ENCODE results near the gene TSPAN1. TPM values are rescaled to one million over a fixed set of nuclear protein-coding genes. Genes with fewer than 3 reads are reported as not detected.

The TSPAN1 gene
- total RNA-seq, 1 donor from 2014 or later = 1.1 TPM

- no peaks in the 10 kb centered on the region for H3K9me3 Mint-ChIP-seq (ENCODE audit: unreplicated experiment)
- H3K36me3 Mint-ChIP-seq (ENCODE audit: low read depth, unreplicated experiment) = no peaks in the 10 kb centered on the region
- H3K4me3 Mint-ChIP-seq (ENCODE audit: unreplicated experiment) = no peak overlapping the region
- no peaks in the 10 kb centered on the region for H3K27me3 Mint-ChIP-seq (ENCODE audit: unreplicated experiment)
- DNase-seq (ENCODE audit: low spot score) = no peak
- H3K27ac Mint-ChIP-seq (ENCODE audit: unreplicated experiment) = no peak overlapping the region
- peaks cover 4% of the 10 kb centered on the region for H3K4me1 Mint-ChIP-seq (ENCODE audit: unreplicated experiment)
- TF ChIP-seq, protein P1, sequence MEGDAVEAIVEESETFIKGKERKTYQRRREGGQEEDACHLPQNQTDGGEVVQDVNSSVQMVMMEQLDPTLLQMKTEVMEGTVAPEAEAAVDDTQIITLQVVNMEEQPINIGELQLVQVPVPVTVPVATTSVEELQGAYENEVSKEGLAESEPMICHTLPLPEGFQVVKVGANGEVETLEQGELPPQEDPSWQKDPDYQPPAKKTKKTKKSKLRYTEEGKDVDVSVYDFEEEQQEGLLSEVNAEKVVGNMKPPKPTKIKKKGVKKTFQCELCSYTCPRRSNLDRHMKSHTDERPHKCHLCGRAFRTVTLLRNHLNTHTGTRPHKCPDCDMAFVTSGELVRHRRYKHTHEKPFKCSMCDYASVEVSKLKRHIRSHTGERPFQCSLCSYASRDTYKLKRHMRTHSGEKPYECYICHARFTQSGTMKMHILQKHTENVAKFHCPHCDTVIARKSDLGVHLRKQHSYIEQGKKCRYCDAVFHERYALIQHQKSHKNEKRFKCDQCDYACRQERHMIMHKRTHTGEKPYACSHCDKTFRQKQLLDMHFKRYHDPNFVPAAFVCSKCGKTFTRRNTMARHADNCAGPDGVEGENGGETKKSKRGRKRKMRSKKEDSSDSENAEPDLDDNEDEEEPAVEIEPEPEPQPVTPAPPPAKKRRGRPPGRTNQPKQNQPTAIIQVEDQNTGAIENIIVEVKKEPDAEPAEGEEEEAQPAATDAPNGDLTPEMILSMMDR (IDR thresholded peaks at IDR 0.05; ENCODE audit: unreplicated experiment) = no peak
These were observed 22.9 kb upstream of the TSPAN1 start for GRCh38 chr1:46152016-46152415.

DNA sequence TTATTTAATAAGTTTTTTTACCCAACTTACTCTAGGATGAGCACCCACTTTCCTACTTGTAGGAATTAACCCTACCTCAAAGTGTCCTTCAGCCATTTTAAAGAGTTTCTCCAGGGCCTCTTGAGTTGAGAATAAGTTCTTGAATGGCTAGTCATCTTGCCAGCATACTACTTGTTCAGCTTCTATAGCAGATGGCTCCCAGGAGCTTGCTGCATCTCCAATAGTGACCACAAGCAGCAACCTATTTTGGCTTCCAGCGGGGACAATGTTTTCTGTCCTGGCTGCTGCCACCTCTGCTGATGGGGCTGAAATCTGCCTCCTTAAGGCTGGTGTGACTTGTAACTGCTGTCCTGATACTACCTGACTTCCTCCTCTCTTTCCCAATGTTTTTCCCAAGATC is 21.7 kb upstream of the TSPAN1 start:
- H3K9me3 Mint-ChIP-seq (ENCODE audit: unreplicated experiment) = no peaks in the 10 kb centered on the region
- H3K27me3 Mint-ChIP-seq (ENCODE audit: unreplicated experiment) = no peaks in the 10 kb centered on the region
- peaks cover 4% of the 10 kb centered on the region for H3K4me1 Mint-ChIP-seq (ENCODE audit: unreplicated experiment)
- TF ChIP-seq, protein P1 (IDR thresholded peaks at IDR 0.05; ENCODE audit: unreplicated experiment) = no peak
- no peak overlapping the region for H3K4me3 Mint-ChIP-seq (ENCODE audit: unreplicated experiment)
- DNase-seq (ENCODE audit: low spot score) = no peak
- H3K27ac Mint-ChIP-seq (ENCODE audit: unreplicated experiment) = no peak overlapping the region
- H3K36me3 Mint-ChIP-seq (ENCODE audit: low read depth, unreplicated experiment) = no peaks in the 10 kb centered on the region

GRCh38 chr1:46153732-46154131 is 21.2 kb upstream of the TSPAN1 start:
- no peak for DNase-seq (ENCODE audit: low spot score)
- Mint-ChIP-seq H3K36me3 (ENCODE audit: low read depth, unreplicated experiment) (no peaks in the 10 kb centered on the region), H3K9me3 (ENCODE audit: unreplicated experiment) (no peaks in the 10 kb centered on the region), H3K4me3 (ENCODE audit: unreplicated experiment) (no peak overlapping the region), H3K27me3 (ENCODE audit: unreplicated experiment) (no peaks in the 10 kb centered on the region), H3K4me1 (ENCODE audit: unreplicated experiment) (peaks cover 4% of the 10 kb centered on the region), H3K27ac (ENCODE audit: unreplicated experiment) (no peak overlapping the region)
- TF ChIP-seq, protein P1 (IDR thresholded peaks at IDR 0.05; ENCODE audit: unreplicated experiment) = no peak

DNA sequence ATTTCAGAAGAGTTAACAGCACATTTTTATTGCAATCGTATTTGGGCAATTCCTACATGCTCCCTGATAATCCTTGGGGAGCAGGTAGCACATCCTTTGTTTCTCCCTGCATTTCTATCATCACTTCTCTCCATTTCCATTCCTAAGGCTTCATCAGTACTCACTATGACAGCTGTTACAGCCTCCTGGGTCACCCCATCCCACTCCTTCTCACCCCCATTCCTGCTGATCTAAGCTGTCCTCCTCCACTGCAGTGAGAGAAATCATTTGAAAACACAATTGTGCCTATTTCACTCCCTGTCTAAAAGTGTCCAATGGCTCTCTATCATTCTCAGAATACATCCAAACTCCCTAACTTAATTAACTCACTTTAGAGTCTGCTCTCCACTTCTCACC is 17.0 kb upstream of the TSPAN1 start:
- no peaks in the 10 kb centered on the region for H3K27me3 Mint-ChIP-seq (ENCODE audit: unreplicated experiment)
- H3K36me3 Mint-ChIP-seq (ENCODE audit: low read depth, unreplicated experiment) = no peaks in the 10 kb centered on the region
- no peak overlapping the region for H3K4me3 Mint-ChIP-seq (ENCODE audit: unreplicated experiment)
- no peak for DNase-seq (ENCODE audit: low spot score)
- TF ChIP-seq, protein P1 (IDR thresholded peaks at IDR 0.05; ENCODE audit: unreplicated experiment) = no peak
- no peaks in the 10 kb centered on the region for H3K4me1 Mint-ChIP-seq (ENCODE audit: unreplicated experiment)
- H3K27ac Mint-ChIP-seq (ENCODE audit: unreplicated experiment) = no peak overlapping the region
- H3K9me3 Mint-ChIP-seq (ENCODE audit: unreplicated experiment) = no peaks in the 10 kb centered on the region

- no peaks in the 10 kb centered on the region for H3K4me1 Mint-ChIP-seq (ENCODE audit: unreplicated experiment)
- H3K27me3 Mint-ChIP-seq (ENCODE audit: unreplicated experiment) = no peaks in the 10 kb centered on the region
These were observed 16.3 kb upstream of the TSPAN1 start for GRCh38 chr1:46158312-46159281.

More at GRCh38 chr1:46158312-46159281, 16.3 kb upstream of the TSPAN1 start:
- H3K27ac Mint-ChIP-seq (ENCODE audit: unreplicated experiment) = no peak overlapping the region
- no peak for DNase-seq (ENCODE audit: low spot score)
- H3K9me3 Mint-ChIP-seq (ENCODE audit: unreplicated experiment) = no peaks in the 10 kb centered on the region
- TF ChIP-seq, protein P1 (IDR thresholded peaks at IDR 0.05; ENCODE audit: unreplicated experiment) = no peak
- no peaks in the 10 kb centered on the region for H3K36me3 Mint-ChIP-seq (ENCODE audit: low read depth, unreplicated experiment)
- H3K4me3 Mint-ChIP-seq (ENCODE audit: unreplicated experiment) = no peak overlapping the region
